CD1c-positive myeloid dendritic cell (primary cell): Measurements from ENCODE around the gene EPHB2.

Experiments
- DNase-seq: peaks from one replicate; pipeline ENCODE4 v3.0.0-alpha.2; 2016; ENCODE audit errors: extremely low spot score

The EPHB2 gene

DNA sequence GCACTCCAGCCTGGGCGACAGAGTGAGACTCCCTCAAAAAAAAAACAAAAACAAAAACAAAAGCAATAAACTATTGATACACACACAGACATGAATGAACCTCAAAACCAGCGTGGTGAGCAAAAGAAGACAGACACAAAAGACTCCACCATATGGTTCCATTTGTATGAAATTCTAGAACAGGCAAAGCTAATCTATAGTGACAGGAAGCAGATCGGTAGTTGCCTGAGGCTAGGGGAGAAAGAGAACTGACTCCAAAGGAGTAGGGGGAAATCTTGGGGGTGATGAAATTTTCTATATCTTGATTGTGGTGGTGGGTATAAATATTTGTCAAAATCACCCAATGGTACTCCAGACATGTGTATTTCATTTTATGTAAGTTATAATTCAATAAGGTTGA is 241.2 kb downstream of the EPHB2 start:
- no peak for DNase-seq

DNA sequence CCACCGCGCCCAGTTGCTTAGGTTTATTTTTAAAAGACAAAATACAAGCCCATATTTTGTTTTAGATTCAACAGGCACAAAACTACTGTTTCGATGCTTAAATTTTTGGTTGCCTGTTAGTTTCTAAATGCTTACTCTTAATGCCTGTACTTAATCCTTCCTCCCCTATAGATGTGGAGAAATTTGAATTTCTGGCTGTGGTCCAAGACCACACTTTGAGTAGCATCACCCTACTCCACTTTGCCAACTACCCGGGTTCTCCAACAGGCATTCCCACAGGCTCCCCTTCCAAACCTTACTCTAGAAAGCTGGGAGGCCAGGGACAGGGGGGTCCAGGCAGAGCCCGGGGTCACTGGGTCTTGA is 242.0 kb downstream of the EPHB2 start:
- DNase-seq: no peak

- no peak for DNase-seq
Observed at GRCh38 chr1:22953057-22953739, 242.6 kb downstream of the EPHB2 start.

DNA sequence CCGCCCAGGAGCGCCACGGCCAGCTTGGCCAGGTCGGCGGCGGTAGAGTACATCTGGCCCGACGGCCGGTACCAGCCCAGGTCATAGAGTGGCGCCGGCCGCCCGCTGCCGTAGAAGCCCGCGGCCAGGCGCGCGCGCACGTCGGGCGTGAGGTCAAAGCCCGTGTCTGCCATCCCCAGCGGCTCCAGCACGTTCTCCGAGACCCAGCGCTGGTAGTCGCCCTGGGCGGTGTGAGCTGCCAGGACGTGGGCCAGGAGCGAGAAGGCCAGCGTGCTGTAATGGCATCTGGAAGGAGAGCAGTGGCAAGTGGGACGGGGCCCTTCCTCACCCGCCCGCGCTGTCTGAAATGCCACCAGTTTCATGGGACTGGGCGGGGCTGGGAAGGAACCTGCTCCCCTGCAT is 243.1 kb downstream of the EPHB2 start:
- no peak for DNase-seq

- DNase-seq: no peak
Observed at GRCh38 chr1:22955146-22955545, 244.5 kb downstream of the EPHB2 start.

DNA sequence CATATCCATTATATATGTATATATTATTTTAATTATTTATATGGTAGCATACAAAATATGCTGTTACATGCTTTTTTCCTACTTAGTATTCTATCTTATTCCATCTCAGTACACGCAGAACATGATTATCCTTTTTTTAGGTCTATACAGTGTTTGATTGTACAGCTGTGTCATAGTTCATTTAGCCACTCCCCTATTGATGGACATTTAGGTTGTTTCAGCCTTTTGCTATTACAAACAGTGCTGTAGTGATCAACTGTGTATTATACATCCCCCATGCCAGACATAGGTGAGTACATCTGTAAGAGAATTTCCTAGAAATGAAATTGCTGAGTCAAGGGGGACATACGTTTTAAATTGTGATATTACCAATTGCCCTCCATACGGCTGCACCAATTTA is 246.4 kb downstream of the EPHB2 start:
- DNase-seq: no peak

DNA sequence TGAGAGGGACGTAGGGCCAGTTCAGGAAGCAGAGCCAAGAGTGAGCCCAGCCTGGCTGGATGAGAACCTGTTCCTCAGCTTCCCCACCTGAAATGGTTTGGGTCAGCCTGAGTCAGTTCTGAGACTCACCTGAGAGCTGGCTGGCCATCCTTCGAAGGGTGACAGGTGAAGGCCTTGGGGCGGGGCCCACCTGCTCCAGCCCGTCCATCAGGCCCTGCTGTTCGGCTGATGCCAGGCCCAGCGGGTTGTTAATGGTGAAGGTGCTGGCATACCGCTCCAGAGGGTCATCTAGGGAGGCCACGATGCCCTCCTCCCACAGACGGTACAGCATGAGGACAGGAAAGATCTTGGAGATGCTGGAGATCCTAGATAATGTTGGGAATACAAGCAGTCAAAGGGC is 247.9 kb downstream of the EPHB2 start:
- DNase-seq: no peak

DNA sequence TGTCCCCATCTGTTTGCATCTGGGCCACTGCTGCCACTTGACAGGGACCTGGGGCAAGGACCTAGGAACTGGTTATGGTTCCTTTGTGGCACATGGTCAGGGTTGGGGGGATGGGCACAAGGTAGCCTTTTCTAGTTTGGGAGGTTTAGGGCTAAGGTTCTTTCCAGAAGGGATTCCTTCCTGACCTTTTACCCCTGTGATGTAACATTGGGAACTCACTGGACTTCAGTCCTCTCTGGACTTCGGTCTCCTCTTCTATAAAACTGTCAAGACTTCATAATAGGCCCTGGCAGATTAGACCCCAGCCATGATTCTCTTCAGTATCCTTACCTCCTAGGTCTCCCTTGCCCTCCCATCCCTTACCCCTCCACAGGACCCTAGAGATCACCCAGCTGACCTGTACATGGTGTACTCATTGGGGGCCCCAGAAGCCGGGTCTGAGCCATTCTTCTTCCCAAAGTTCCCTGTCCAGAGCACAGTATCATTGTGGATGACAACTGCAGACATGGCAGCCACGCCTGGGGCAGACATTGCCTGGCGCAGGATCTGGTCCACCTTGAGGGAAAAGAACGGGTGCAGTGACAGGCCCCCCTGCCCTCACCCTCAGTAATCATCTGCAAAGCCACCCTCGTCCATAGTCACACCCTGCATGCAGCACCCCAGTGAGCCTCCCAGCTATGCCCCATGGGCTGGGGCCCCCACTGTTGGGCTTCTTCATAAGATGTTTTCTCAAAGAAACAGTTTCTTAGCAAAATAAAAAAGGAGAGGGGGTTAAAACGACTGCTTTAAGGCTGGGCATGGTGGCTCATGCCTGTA is 249.1 kb downstream of the EPHB2 start:
- DNase-seq: no peak

- DNase-seq: no peak
Observed at GRCh38 chr1:22962558-22962957, 251.9 kb downstream of the EPHB2 start.

- no peak for DNase-seq
Observed at GRCh38 chr1:22963044-22963677, 252.5 kb downstream of the EPHB2 start.

GRCh38 chr1:22966309-22966708 is 255.7 kb downstream of the EPHB2 start:
- no peak for DNase-seq

GRCh38 chr1:22967833-22968232 is 257.2 kb downstream of the EPHB2 start:
- DNase-seq: no peak

GRCh38 chr1:22969304-22969709 is 258.7 kb downstream of the EPHB2 start:
- no peak for DNase-seq

DNA sequence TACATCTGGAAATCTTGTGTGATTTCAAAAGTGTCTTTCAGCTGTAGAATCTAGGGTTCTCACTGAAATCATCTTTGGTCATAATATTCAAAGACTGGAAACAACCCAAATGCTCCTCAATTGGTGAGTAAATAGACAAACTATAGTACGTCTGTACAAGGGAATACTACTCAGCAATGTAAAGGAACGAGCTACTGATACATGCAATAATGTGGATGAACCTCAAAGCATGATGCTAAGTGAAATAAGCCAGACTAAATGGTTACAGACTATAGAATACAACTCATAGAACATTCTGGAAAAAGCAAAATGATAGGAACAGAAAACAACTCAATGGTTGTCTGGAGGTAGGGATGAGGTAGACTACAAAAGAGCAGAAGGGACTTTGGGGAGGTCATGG is 259.5 kb downstream of the EPHB2 start:
- DNase-seq: no peak
